Measurements from ENCODE around the gene PTPRE.

The PTPRE gene

DNA sequence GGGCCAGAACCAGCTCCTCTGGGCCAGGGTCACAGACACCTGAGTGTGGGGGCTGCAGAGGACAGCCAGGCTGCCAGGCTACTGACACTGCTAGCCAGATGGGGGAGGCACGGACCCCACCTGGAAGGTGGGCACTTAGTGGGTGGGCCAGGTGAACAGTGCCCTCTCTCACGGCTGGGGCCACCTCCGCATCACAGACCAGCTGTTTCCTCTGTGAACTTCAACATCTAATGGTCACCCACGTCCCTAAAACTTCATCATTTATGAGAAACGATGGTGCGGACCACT lies 138.9 kb downstream of the PTPRE start:
- TF ChIP-seq TAF1 (IDR thresholded peaks at IDR 0.05; ENCODE audit: borderline replicate concordance, insufficient read depth, low read length) (no peak), POLR2AphosphoS5 (IDR thresholded peaks at IDR 0.05; ENCODE audit: low read depth, low read length) (no peak), FOXP2 (optimal IDR thresholded peaks at IDR 0.05; ENCODE audit: borderline replicate concordance, extremely low read depth, extremely low read length, insufficient read depth) (no peak), SIN3A (IDR thresholded peaks at IDR 0.05; ENCODE audit: borderline replicate concordance, insufficient read depth, low read length) (no peak), REST (IDR thresholded peaks at IDR 0.05; ENCODE audit: insufficient read depth in 1 of 2, low read depth in 2 of 2, low read length in 2 of 2) (no peak)

DNA sequence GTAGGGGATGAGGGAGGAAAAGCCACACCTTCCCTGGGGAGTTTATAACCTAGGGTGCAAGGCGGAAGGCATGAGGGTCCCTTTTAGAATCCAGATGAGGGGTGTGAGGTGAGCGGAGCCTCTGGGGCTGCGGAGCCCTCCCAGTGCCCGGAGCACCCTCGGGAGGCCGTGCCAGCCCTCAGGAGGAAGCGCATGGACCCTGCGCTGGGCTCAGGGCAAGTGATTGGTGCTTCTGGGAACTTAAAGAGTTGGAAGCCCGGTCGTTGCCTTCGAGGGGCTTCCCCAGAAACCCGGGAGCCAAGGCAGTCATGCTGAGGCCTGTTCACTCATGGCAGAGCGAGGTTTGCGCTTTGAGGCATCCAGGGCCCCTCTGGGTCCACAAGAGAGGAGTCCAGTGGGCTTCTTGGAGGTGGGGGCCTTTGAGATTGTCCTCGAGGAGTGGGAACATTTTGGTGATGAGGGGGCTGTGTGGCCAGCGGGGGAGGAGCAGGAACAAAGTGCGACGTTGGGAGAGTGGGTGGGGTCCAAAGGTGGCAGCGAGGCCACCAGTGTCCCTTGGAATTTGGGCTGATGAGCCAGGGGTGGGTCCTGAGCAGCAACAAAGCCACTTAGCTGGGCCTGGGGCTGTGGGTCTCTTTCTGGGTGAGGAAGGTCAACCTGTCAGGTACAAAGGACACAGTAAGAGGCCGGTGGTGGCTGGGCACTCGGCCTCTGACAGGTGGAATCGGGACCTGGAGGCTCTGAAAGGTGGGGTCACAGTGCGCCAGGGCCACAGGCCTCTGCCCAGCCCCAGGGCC lies 139.5 kb downstream of the PTPRE start:
- TF ChIP-seq SIN3A (IDR thresholded peaks at IDR 0.05; ENCODE audit: borderline replicate concordance, insufficient read depth, low read length) (no peak), POLR2AphosphoS5 (IDR thresholded peaks at IDR 0.05; ENCODE audit: low read depth, low read length) (no peak), REST (IDR thresholded peaks at IDR 0.05; ENCODE audit: insufficient read depth in 1 of 2, low read depth in 2 of 2, low read length in 2 of 2) (no peak), FOXP2 (optimal IDR thresholded peaks at IDR 0.05; ENCODE audit: borderline replicate concordance, extremely low read depth, extremely low read length, insufficient read depth) (no peak), TAF1 (IDR thresholded peaks at IDR 0.05; ENCODE audit: borderline replicate concordance, insufficient read depth, low read length) (no peak)

DNA sequence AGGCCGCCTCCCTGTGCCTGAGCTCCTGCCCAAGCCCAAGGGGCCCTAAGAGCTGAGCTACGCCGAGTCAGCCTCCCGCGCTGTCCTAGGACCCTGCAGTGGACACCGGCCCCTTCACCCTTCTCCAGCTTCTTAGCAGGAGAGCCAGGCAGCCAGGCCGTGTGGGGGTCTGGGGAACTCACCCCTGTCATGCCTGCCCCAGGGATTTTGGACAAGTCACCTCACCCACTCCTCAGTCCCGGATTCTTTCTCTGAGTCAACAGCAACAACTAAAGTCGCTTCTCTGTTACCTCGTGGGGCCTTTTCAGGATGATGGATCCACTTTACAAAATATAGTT lies 140.0 kb downstream of the PTPRE start:
- no peak for TF ChIP-seq SIN3A (IDR thresholded peaks at IDR 0.05; ENCODE audit: borderline replicate concordance, insufficient read depth, low read length)
- TF ChIP-seq TAF1 (IDR thresholded peaks at IDR 0.05; ENCODE audit: borderline replicate concordance, insufficient read depth, low read length) = no peak
- TF ChIP-seq REST (IDR thresholded peaks at IDR 0.05; ENCODE audit: insufficient read depth in 1 of 2, low read depth in 2 of 2, low read length in 2 of 2) = no peak
- TF ChIP-seq POLR2AphosphoS5 (IDR thresholded peaks at IDR 0.05; ENCODE audit: low read depth, low read length) = no peak
- TF ChIP-seq FOXP2 (optimal IDR thresholded peaks at IDR 0.05; ENCODE audit: borderline replicate concordance, extremely low read depth, extremely low read length, insufficient read depth) = no peak

- no peak for TF ChIP-seq REST (IDR thresholded peaks at IDR 0.05; ENCODE audit: insufficient read depth in 1 of 2, low read depth in 2 of 2, low read length in 2 of 2)
- no peak for TF ChIP-seq POLR2AphosphoS5 (IDR thresholded peaks at IDR 0.05; ENCODE audit: low read depth, low read length)
- TF ChIP-seq FOXP2 (optimal IDR thresholded peaks at IDR 0.05; ENCODE audit: borderline replicate concordance, extremely low read depth, extremely low read length, insufficient read depth) = no peak
- TF ChIP-seq TAF1 (IDR thresholded peaks at IDR 0.05; ENCODE audit: borderline replicate concordance, insufficient read depth, low read length) = no peak
- TF ChIP-seq SIN3A (IDR thresholded peaks at IDR 0.05; ENCODE audit: borderline replicate concordance, insufficient read depth, low read length) = no peak
These were observed 140.4 kb downstream of the PTPRE start for GRCh38 chr10:128047351-128047750.

All from PFSK-1 (cell line).